GM18517 (cell line): Measurements from ENCODE around the gene G3BP1.
"Not testable (repeated sequence)": the region's sequence is repeated elsewhere in the genome, so short reads cannot be mapped to it uniquely, and the experiment has no call there.

Experiments used
- ATAC-seq: cut with Tn5 transposase; IDR thresholded peaks from one replicate; pipeline ENCODE4 v1.9.1; 2021; ENCODE audit warnings: mild to moderate bottlenecking, moderate library complexity; ENCODE audit not compliant: unreplicated experiment

Gene G3BP1

DNA sequence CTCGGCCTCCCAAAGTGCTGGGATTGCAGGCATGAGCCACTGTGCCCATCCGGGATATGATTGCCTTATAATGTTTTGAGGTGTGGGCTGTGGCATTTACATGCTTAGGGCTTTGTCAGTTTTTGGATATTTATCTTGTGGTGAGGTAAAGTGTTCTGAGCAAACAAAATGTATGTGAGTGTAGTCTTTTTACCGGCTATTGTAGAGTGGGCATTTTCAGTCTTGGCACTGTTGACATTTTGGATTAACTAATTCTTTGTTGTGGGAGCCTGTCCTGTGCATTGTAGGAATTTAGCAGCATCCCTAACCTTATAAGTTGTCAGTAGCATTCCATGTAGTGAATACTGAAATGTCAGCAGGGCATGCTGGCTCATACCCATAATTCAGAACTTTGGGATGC lies 21.6 kb downstream of the G3BP1 start:
- no peak for ATAC-seq

GRCh38 chr5:151795426-151795825 lies 23.7 kb downstream of the G3BP1 start:
- no peak for ATAC-seq

GRCh38 chr5:151798674-151799073 lies 26.9 kb downstream of the G3BP1 start:
- no peak for ATAC-seq

- no peak for ATAC-seq
Observed at GRCh38 chr5:151799407-151799806, 27.7 kb downstream of the G3BP1 start.

DNA sequence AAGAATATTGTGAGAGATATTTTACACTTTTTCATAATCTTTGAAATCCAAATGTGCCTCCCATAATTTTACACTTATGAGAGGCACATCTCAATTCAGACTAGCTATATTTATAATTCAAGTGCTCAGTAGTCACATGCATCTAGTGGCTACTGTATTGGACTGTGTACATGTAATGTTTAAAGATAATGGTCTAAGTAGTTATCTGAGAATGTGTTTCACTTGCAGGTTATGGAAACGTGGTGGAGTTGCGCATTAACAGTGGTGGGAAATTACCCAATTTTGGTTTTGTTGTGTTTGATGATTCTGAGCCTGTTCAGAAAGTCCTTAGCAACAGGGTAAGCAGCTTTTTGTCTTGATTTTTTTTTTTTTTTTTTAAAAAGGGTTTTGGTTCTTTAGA lies 28.8 kb downstream of the G3BP1 start:
- no peak for ATAC-seq

DNA sequence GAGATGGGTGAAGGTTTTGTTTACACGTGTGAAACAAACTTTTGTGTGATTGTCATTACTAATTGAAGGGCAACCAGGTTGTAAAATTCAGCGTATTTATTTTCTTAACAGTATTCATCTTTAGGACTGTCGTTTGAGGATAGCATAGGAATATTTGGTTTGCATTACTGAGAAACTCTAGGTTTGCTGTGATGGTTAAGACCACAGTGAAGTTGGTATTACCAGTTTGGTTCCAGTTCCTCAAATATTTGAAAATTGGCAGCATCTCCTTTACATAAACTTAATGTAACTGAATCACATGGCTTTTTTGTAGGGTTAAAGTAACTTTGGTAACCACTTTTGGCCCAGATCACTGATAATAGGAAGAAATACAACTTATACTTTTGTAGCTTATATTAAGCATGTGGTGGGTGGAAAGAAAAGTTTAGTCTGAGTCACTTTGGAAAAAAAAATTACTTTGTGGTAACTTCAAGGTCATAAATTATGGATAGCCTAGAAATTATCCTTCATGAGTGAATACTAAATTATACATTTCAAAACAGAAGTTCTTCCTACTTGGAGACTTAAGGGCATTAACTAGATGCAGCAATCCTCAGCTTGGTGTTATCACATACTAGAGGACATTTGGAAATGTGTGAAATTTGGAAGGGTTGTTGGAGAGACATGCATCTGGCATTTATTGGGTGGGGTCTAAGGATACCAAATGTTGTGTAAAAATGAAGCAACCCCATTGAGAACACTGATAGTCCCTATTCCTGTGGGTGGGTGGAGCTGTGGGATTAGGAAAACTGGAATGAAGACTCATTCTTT lies 33.9 kb downstream of the G3BP1 start:
- no peak for ATAC-seq

DNA sequence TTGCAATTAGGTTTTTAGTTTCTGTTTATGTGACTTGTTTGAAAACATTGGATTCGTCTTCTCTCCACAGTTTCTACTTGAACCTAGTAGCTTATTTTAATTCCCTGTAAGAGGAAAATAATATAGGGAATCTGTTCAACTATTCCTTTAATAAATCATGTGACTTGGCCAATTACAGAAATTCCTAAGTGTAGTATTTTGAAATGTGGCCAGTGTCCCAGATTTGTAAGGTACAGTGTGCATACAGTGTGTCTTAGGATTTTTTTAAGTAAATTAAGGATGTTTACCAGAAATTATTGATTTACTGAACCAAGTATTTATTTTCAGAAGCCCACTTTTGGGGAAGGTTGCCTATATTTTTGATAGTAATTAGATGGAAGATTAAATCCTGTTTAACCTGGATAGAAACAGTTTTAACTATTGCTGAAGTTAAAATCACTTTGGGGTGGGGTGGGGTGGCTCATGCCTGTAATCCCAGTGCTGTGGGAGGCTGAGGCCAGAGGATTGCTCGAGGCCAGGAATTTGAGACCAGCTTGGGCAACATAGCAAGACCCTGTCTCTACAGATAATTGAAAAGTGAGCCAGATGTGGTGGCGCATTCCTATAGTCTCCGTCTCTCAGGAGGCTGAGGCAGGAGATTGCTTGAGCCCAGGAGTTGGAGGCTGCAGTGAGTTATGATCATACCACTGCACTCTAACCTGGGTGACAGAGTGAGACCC lies 36.9 kb downstream of the G3BP1 start:
- no peak for ATAC-seq

DNA sequence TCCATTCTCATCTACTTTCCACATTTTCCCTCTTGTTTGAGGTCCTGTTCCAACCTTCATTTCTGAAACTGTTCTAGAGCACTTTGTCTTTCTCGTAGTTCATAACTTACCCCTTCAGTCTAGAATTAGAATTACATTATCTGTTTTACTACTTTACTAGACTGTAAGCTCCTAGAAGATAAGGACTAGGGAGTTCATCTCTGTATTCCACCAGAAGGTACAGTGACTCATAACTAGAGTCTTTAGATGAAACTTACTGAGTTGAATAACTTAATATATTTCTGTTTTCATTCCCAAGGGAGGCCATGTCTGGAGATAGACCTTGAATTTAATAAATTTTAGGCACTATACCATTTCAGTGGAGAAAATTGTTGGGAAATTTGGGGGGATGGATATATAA lies 38.7 kb downstream of the G3BP1 start:
- no peak for ATAC-seq

DNA sequence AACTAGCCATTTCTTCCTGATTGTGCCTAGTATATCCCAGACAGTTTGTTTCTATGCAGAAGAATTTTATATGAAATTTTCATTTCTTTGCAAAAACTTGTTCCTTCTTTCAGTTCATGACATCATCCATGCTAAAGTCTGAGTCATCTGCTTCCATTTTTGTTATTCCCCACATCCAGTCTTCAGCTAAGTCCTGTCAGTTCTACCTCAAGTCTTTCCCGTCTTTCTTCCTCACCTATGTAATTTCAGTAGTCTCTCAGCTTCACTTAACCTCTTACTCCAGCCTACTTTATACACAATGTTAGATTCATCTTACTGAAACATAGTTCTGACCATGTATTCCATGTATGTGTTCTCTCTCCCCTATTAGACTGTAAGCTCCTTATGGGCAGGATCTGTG lies 39.1 kb downstream of the G3BP1 start:
- no peak for ATAC-seq

DNA sequence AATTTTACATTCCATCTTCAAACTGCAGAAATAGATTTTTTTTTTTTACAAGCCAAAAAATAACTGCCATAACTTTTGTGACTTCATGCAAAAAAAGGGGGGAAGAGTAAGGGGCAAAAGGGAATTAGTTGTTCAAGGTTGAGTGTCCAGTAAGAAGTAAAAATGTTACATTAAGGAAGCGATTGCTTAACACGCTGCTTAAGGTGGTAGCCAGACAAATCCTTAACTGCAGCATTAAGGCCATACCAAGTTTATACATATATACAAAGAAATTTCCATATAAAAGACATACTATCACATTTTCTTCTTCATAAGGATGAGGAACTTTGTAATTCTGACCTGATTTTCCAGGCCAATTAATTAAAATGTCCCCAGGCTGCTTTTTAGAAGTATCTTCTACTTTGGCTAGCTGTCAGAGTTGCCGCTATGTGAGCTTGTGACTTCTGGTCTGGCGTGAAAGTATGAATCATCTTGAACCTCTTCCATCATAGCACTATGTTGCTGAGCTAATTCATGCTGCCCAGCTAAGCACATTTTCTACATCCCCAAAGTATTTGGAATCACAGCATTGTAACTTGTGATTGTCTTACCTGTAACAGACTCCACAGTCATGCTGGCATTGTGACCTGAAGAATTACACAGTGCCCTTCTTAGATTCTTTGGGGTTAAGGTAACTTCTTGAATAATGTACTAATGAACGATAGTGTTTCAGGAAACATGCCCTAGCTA lies 40.0 kb downstream of the G3BP1 start:
- ATAC-seq, result no peak

DNA sequence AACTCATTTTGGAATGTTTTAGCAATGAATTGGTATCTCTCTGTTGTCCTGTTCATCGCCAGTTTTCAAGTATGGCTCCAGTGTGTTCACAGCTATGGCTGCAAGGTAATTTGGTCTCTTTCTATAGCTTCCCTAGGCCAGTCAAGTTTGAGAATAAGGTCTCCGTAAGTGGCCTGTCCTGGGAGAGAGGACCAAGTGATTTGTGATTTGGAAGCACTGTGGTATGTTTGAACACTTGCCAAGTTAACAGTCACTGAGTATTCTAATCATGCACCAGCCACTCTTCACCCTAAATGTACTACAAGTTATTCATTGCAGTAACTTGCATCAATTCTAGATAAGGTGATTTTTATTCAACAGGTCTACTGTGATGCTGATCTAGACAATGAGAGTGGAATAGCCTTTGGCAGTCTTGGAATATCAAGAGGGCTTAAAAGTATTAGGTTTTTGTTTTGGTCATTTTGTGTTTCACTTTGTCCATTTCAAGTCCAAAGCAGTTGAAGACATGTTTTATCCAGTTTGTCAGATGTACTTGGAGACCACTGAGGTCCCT lies 41.1 kb downstream of the G3BP1 start:
- ATAC-seq, result no peak

DNA sequence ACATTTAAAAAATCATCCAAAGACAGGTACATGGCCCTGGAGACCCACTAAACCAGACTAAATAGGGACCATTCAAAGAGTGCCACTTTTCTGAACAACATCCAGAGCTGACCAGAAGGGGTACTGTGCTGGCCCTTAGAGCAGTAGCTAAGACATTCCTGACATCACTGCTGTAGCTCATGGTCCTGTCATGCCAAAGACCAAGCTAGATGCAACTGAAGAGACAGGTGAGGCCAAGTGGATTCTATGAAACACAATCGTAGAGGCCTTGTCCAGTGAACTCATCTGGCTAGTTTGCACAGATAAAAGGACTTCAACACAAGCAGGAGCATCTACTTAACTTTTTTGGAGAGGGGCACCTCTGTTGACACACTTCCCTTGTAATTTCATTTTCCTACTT lies 43.3 kb downstream of the G3BP1 start:
- ATAC-seq, result no peak

- ATAC-seq, result no peak
Observed at GRCh38 chr5:151819830-151820229, 48.1 kb downstream of the G3BP1 start.

DNA sequence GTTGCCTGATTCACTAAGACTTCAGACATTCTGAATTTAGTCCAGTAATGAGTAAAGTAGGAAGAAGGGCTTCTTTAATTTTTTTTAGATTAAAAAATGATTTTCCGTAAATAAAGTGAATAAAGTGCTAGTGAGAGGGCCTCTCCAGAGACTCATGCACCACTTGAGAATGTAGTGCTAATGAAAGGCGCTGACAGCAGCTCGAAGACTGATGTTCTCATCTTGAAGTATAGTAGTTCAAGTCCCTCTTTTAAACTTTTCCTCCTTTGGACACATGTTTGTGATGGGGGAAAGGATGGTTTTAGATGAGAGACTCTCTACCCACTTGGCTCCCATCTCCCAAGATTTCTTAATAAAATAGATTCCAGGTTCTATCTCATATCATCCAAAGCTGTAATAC lies 48.5 kb downstream of the G3BP1 start:
- no peak for ATAC-seq

- ATAC-seq, result no peak
Observed at GRCh38 chr5:151820903-151821302, 49.1 kb downstream of the G3BP1 start.

DNA sequence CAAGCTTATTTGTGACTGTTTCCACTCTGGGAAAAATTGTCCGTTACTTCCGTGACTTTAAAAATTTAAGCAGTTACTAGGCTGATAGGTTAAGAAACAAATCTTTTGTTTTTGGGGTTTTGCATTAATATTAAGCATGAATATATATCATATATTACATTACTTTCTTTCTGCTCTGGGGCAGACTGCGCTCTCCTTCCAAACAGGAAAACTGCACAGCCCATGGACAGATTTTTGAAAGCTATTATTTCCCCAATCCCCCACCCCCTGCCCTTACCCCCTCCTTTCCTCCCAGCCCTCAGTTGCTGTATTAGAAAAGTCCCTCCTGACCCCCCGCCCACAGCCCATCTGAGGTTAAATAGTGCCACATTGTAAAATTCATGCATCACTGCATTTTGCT lies 50.4 kb downstream of the G3BP1 start:
- ATAC-seq, result no peak

DNA sequence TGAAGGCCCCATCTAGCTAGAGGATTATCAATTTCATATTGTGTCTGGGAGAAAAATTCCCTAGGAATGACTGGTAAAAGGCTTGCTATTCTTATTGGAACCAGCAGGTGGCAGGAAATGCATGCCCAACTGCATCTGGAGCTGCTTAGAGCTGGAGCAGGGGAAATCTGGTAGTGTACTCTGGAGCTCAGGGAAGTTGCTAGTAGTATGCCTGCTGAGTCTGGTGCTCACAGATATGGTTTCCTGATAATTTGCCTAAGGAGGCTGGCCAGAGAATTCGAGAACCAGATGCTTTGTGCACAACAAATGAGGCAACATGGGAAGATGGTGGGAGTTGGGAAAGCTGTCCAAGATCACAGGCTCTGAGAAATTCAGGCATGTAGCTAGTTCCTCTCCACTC lies 53.7 kb downstream of the G3BP1 start:
- peak; percentile 75 for ATAC-seq

GRCh38 chr5:151829370-151829769 lies 57.6 kb downstream of the G3BP1 start:
- no peak for ATAC-seq

- not testable (repeated sequence) for ATAC-seq
Observed at GRCh38 chr5:151832843-151833242, 61.1 kb downstream of the G3BP1 start.

- ATAC-seq, result no peak
Observed at GRCh38 chr5:151846765-151847164, 75.0 kb downstream of the G3BP1 start.

DNA sequence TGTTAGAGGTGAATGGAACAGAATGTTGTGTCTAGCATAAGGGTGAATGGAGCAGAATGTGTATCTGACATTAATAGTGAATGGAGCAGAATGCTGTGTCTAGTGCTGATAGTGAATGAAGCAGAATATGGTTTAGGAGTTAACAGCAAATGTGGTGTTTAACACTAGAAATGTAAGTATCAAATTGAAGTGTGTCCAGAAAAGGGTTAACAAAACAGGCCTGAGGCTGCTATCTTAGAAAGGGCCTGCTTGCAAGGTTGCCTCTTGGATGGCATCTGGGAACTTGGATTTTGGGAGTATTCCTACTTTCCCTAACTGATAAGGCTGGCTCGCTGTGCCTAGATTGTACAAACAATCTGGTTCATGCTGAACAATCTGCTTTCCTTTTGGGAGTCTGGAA lies 76.1 kb downstream of the G3BP1 start:
- ATAC-seq, result no peak

DNA sequence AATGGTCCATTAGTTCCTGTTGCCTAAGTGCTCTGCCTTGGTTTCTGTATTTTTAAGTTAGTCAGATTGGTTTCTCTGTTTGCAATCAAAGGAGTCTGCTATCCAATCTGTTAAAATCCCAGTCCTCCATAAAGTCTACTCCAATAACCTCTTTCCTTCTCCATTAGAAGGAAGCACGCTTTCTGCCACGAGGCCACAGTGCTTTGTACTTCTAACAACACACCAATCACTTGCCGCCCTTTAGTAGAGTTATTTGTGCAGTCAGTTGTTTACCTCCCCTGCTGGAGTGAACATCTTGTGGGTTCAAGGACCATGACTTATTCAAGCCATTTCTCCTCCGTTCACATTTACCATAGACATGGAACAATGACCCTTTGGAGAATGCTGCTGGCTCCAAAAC lies 83.9 kb downstream of the G3BP1 start:
- no peak for ATAC-seq
